K562 (cell line): ENCODE data around the gene LGALS7. TPM values are rescaled to one million over a fixed set of nuclear protein-coding genes. Genes with fewer than 3 reads are reported as not detected.

Experiments
- ATAC-seq: fragments of 200-7000 bp; cut with Tn5 transposase; 3 replicates; pipeline ENCODE4 v1.9.1; 2020; ENCODE audit warnings: moderate library complexity
- BruUV-seq: library from RNA; stranded (reverse); fragments of 400-500 nt; replicated peaks from 2 replicates; lab custom pipeline; 2021; lab: Mats Ljungman, UMichigan
- CTCF ChIA-PET: fragments of 300-600 bp; formaldehyde crosslinking; extraction: SDS; loops from one replicate; lab custom pipeline; 2021; ENCODE audit warnings: low intra/inter-chr PET ratio; lab: Yijun Ruan, JAX
- POLR2A ChIA-PET: fragments of 300-600, 350-650 bp; sonication (Branson Sonifier 250); formaldehyde crosslinking; extraction: SDS; loops from one replicate; lab custom pipeline; 2021; ENCODE audit warnings: antibody characterized with exemption, inconsistent platforms; lab: Yijun Ruan, JAX
- DNase-seq, 4 experiments: peaks; one replicate each; pipeline versions ENCODE4 v3.0.0 to v3.0.0-alpha.2; 2011 to 2018; ENCODE audit warnings: low spot score in 3 of 4, mixed read lengths in 3 of 4; ENCODE audit errors: extremely low read depth in 1 of 4
- FAIRE-seq: peaks from 2 replicates; lab custom pipeline; 2011; peaks lifted over from hg19 to GRCh38; lab: Jason Lieb, UNC
- H2AFZ ChIP-seq: 2 replicates; pipeline ENCODE4 v1.6.0; 2011; ENCODE audit warnings: low read depth, low read length, control low read depth, inconsistent platforms
- H3K27ac ChIP-seq: fragments of 200-600 bp; 3 replicates; pipeline ENCODE4 v1.8.0; 2011; ENCODE audit warnings: low read depth, mild to moderate bottlenecking, control low read depth, inconsistent platforms, low read length, moderate library complexity, mixed read lengths; ENCODE audit errors: extremely low read depth
- H3K27me3 ChIP-seq, 2 experiments: fragments of 300-600 bp in 1 of 2; 2 replicates in 1 of 2; 3 replicates in 1 of 2; pipeline versions ENCODE4 v1.6.0 to v1.8.0; 2011; ENCODE audit warnings: inconsistent platforms in 2 of 2, low read length in 2 of 2, mild to moderate bottlenecking in 1 of 2, mixed read lengths in 1 of 2, moderate library complexity in 1 of 2; ENCODE audit not compliant: control insufficient read depth in 2 of 2, insufficient read depth in 2 of 2
- H3K36me3 ChIP-seq: fragments of 300-600 bp; 3 replicates; pipeline ENCODE4 v1.8.0; 2011; ENCODE audit warnings: mild to moderate bottlenecking, low read length, inconsistent platforms; ENCODE audit not compliant: control insufficient read depth, insufficient read depth
- H3K4me1 ChIP-seq, 2 experiments: fragments of 200-600 bp in 1 of 2; replicated peaks in 1 of 2; 2 replicates in 1 of 2; 3 replicates in 1 of 2; pipeline versions ENCODE4 v1.5.1 to v1.8.0; 2011; ENCODE audit warnings: inconsistent platforms in 2 of 2, low read length in 2 of 2, mild to moderate bottlenecking in 1 of 2, mixed read lengths in 1 of 2, moderate library complexity in 1 of 2; ENCODE audit not compliant: control insufficient read depth in 2 of 2, insufficient read depth in 2 of 2
- H3K4me2 ChIP-seq: 2 replicates; pipeline ENCODE4 v1.6.1; 2011; ENCODE audit warnings: low read length, control low read depth, inconsistent platforms, mixed read lengths; ENCODE audit not compliant: insufficient read depth
- H3K4me3 ChIP-seq: fragments of 200-600 bp; sonication (generic), shearing (Covaris generic); 2 replicates; pipeline ENCODE4 v1.5.1; 2016; ENCODE audit warnings: control low read depth, inconsistent platforms
- H3K79me2 ChIP-seq: fragments of 200-600 bp; 3 replicates; pipeline ENCODE4 v1.8.0; 2011; ENCODE audit warnings: low read length, inconsistent platforms; ENCODE audit not compliant: control insufficient read depth, insufficient read depth
- H3K9ac ChIP-seq, 2 experiments: 2 replicates each; pipeline versions ENCODE4 v1.6.0 to v1.6.1; 2011; ENCODE audit warnings: low read depth in 2 of 2, low read length in 2 of 2, control low read depth in 1 of 2, inconsistent platforms in 1 of 2, mild to moderate bottlenecking in 1 of 2, mixed read lengths in 1 of 2; ENCODE audit not compliant: insufficient read depth in 1 of 2
- H3K9me1 ChIP-seq: one replicate; pipeline ENCODE4 v1.6.0; 2011; ENCODE audit warnings: inconsistent platforms, mild to moderate bottlenecking, low read length, moderate library complexity; ENCODE audit not compliant: control insufficient read depth, insufficient read depth
- H3K9me3 ChIP-seq: replicated peaks from 2 replicates; pipeline ENCODE4 v1.5.1; 2011; ENCODE audit warnings: low read depth, low read length, inconsistent platforms; ENCODE audit not compliant: control insufficient read depth, insufficient read depth
- H4K20me1 ChIP-seq: replicated peaks from 2 replicates; pipeline ENCODE4 v1.6.1; 2011; ENCODE audit warnings: low read length, inconsistent platforms, mixed read lengths; ENCODE audit not compliant: control insufficient read depth, insufficient read depth
- HNRNPK ChIP-seq: fragments of 200-400 bp; formaldehyde crosslinking; IDR thresholded peaks from one replicate; pipeline ENCODE4 v1.6.1; 2018; ENCODE audit warnings: mild to moderate bottlenecking, low read depth, low read length; ENCODE audit not compliant: poor library complexity, severe bottlenecking
- ZNF324 ChIP-seq: fragments of 250-450 bp; sonication (Bioruptor Pico); IDR thresholded peaks from 2 replicates; pipeline ENCODE4 v1.4.0; 2020; ENCODE audit warnings: mild to moderate bottlenecking
- ZNF561 ChIP-seq: fragments of 450-650 bp; formaldehyde crosslinking; conservative IDR thresholded peaks from 2 replicates; pipeline ENCODE4 v1.4.0; 2020; ENCODE audit warnings: mild to moderate bottlenecking, moderate library complexity
- WGBS: fragments of 100-300 bp; shearing (Covaris generic); methylation state at CpG from one replicate; pipeline ENCODE4 v1.1.6; 2016; ENCODE audit warnings: low coverage, mixed read lengths; ENCODE audit not compliant: insufficient coverage; ENCODE audit errors: missing lambda C conversion rate; 5-methylcytosine and 5-hydroxymethylcytosine counted together
- in situ Hi-C: fragments of 300-500 bp; cut with MboI; formaldehyde crosslinking; loops from 4 replicates; pipeline ENCODE4 v1.15.0; 2018; ENCODE audit warnings: inconsistent platforms, mixed read lengths
- intact Hi-C: fragments of 100-400 bp; cut with micrococcal nuclease; formaldehyde crosslinking; loops from 2 replicates; pipeline ENCODE4 v1.14.2; 2022
- polyA plus RNA-seq, 8 experiments: library from polyadenylated mRNA; depleted of rRNA in 4 of 8; stranded (reverse) in 5 of 8; unstranded in 3 of 8; fragments of >200 nt; fragmentation: Nextera tagmentation in 2 of 8; fragmentation: Illumina TruSeq in 1 of 8; extraction: Ambion mirVana in 2 of 8; extraction: Trizol in 1 of 8; gene quantifications; 2 replicates each; pipeline versions ENCODE4 v1.2.1 to v1.2.3, GENCODE V29; 2011 to 2014; ENCODE audit warnings: inconsistent platforms in 1 of 8, missing spikeins in 1 of 8
- total RNA-seq, 7 experiments: library from RNA; depleted of rRNA in 6 of 7; stranded (reverse); fragments of >200 nt in 6 of 7; fragmentation: Illumina TruSeq in 2 of 7; extraction: Trizol in 2 of 7; gene quantifications; 2 replicates each; pipeline versions ENCODE4 v1.2.1 to v1.2.3, GENCODE V29; 2011 to 2021; ENCODE audit warnings: low replicate concordance in 1 of 7

Gene LGALS7
- total and polyA plus RNA-seq, 9 of the 15 experiments (the other 6 are each of a cell fraction or from before 2014, with no cell fraction given) = not detected

DNA sequence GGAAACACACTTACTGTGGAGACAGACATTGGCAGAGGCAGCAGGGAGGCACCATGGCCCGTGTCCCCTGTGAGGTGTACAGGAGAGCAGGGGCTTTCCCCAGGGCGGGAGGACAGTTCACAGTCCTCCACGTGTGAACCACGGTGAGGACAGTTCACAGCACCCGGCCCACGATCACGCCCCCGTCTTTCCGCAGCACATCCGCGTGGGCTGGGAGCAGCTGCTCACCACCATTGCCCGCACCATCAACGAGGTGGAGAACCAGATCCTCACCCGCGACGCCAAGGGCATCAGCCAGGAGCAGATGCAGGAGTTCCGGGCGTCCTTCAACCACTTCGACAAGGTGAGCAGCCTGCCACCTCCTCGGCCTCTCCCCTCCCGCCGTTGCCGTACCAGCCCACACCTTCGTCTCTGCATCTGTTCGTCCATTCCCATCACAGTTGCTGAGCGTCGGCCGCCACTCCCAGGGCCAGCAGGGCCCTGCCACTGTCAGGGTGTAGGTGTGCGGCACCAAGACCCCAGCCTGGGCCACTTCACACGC, 46.5 kb downstream of the LGALS7 start (continued):
- TF ChIP-seq HNRNPK (no peak), ZNF324 (no peak)

DNA sequence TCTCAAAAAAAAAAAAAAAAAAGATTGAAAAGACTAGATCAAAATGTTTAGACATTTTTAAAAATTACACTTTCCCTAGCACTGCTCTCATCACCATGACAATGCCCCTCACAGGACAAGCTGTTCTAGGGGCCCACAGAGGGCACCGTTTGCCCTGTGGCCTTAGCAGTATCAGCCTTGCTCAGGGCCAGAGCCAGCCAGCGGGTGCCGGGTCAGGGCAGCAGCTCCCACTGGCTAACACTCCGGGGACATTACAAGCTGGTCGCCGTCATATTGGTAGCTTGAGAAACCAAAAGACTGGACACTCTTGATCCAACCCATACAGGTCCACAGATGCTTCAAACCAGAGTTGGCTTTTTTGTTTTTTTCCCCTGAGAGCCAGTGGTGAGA, 47.0 kb downstream of the LGALS7 start:
- 89% methylated on average over 6 of the region's 6 CpGs for WGBS
- POLR2A ChIA-PET = interaction anchor here (0.8 to 1.7 kb wide), 4 partner anchors 8 to 116 kb away, joined by 3 to 5 read pairs (median 4); no protein-coding TSS in a partner anchor
- BruUV-seq = no TSS peak
- TF ChIP-seq ZNF561 (CRISPR knock-in tag) = no peak
- TF ChIP-seq, all 486 proteins: peak for 0
- no peak overlapping the region for H3K27ac ChIP-seq
- H2AFZ ChIP-seq = no peak overlapping the region
- no peak for DNase-seq
- CTCF ChIA-PET = no interaction called here
- H3K9me1 ChIP-seq = no peaks in the 10 kb centered on the region
- ATAC-seq = no peak
- in situ Hi-C loops (no loop called here), intact Hi-C loops (loop anchor here (5.0 kb wide), 1 partner anchor 49 kb away; no protein-coding TSS in a partner anchor)
- H3K36me3 ChIP-seq = peaks cover 94% of the 10 kb centered on the region; the same call in 2 of the 3 replicates
- no peak overlapping the region for H3K4me3 ChIP-seq
- no peak overlapping the region; a peak in 1 of 4 replicates for H3K9ac ChIP-seq
- peaks cover 11 to 53% of the 10 kb centered on the region in 2 experiments for H3K4me1 ChIP-seq
- H3K27me3 ChIP-seq = no peaks in the 10 kb centered on the region
- FAIRE-seq = no peak
- no peaks in the 10 kb centered on the region; the same call in 1 of the 2 replicates for H4K20me1 ChIP-seq
- H3K4me2 ChIP-seq = no peak overlapping the region
- H3K79me2 ChIP-seq = no peaks in the 10 kb centered on the region
- no peaks in the 10 kb centered on the region for H3K9me3 ChIP-seq
